ENCODE measurements around the gene NDC80.

DNA sequence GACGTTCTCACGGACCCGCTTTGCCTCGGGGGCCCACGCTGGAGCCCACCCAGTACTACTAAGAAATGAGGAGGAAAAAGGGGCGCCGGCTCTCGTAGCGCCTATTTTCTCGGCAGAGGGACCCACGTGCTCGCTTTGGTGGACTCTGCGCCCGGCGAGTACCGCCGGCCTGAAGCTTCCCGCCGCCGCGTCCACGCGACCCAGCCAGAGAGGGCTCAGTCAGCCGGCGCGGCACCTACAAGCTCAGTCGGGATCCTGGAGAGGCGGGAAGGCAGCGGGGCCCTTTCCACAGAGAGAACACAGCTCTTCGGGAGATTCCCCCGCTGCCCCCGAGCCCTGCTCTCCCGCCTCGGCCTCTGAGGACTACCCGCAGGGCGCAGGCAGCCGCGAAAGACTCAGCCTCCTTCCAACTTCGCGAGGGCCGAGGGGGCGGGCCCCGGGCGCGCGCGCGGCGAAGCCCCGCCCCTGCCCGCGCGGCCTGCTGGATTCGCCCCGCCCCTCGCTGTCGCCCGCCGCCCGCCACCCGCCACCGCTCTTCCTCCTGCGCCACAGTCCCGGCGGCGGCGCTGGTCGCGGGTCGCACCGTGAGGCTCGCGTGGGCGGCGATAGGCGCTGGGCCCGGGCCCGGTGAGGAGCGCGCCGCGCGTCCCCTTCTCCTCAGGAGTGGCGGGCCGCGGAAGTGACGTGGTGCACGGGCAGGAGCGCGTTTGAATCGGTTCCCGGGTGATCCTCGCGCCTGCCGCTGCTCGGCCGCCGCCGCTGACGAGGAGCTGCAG, 84.0 kb downstream of the NDC80 start, which contains the start of gene SMCHD1:
- TF ChIP-seq, protein P1, sequence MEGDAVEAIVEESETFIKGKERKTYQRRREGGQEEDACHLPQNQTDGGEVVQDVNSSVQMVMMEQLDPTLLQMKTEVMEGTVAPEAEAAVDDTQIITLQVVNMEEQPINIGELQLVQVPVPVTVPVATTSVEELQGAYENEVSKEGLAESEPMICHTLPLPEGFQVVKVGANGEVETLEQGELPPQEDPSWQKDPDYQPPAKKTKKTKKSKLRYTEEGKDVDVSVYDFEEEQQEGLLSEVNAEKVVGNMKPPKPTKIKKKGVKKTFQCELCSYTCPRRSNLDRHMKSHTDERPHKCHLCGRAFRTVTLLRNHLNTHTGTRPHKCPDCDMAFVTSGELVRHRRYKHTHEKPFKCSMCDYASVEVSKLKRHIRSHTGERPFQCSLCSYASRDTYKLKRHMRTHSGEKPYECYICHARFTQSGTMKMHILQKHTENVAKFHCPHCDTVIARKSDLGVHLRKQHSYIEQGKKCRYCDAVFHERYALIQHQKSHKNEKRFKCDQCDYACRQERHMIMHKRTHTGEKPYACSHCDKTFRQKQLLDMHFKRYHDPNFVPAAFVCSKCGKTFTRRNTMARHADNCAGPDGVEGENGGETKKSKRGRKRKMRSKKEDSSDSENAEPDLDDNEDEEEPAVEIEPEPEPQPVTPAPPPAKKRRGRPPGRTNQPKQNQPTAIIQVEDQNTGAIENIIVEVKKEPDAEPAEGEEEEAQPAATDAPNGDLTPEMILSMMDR (IDR thresholded peaks at IDR 0.05), result no peak
- peak in 1 of 2 donors; percentile 87 for TF ChIP-seq POLR2A (IDR thresholded peaks at IDR 0.05)
